Sigmoid colon (tissue), 7 donors: Measurements from ENCODE around the gene MST1. TPM values are rescaled to one million over a fixed set of nuclear protein-coding genes. Genes with fewer than 3 reads are reported as not detected.

Source experiments
- DNase-seq: peaks from one replicate; pipeline ENCODE4 v3.0.0-alpha.2; 2019
- H3K27ac ChIP-seq, 4 donors: fragments of 200-600 bp; sonication (generic); one replicate each; pipeline ENCODE4 v1.5.1; 2016 to 2019; ENCODE audit warnings: mild to moderate bottlenecking in 1 of 4
- H3K27me3 ChIP-seq, 3 donors: fragments of 200-600 bp; sonication (generic); one replicate each; pipeline ENCODE4 v1.5.1; 2019; ENCODE audit warnings: mild to moderate bottlenecking in 1 of 3
- H3K36me3 ChIP-seq, 4 donors: fragments of 200-600 bp; sonication (generic); one replicate each; pipeline ENCODE4 v1.5.1; 2016 to 2019
- H3K4me1 ChIP-seq, 4 donors: fragments of 200-600 bp; sonication (generic); one replicate each; pipeline ENCODE4 v1.5.1; 2017 to 2019
- H3K4me3 ChIP-seq, 4 donors: fragments of 200-600 bp; sonication (generic); one replicate each; pipeline ENCODE4 v1.5.1; 2017 to 2019; ENCODE audit warnings: mild to moderate bottlenecking in 2 of 4, moderate library complexity in 1 of 4
- H3K9me3 ChIP-seq, 4 donors: fragments of 200-600 bp in 3 of 4; sonication (generic) in 3 of 4; one replicate each; pipeline versions ENCODE4 v1.5.1 to v1.6.1; 2013 to 2019
- EP300 ChIP-seq, 4 donors: sonication (generic); formaldehyde crosslinking; IDR thresholded peaks; one replicate each; pipeline ENCODE4 v1.6.1; 2017; ENCODE audit warnings: antibody characterized with exemption in 4 of 4
- POLR2A ChIP-seq, 2 donors: fragments of 450-650 bp; IDR thresholded peaks; one replicate each; pipeline ENCODE4 v1.6.1; 2016; ENCODE audit warnings: antibody characterized with exemption in 2 of 2, mild to moderate bottlenecking in 2 of 2, moderate library complexity in 2 of 2
- POLR2AphosphoS5 ChIP-seq, 4 donors: sonication (generic); formaldehyde crosslinking; IDR thresholded peaks; one replicate each; pipeline ENCODE4 v1.6.1; 2017; ENCODE audit warnings: antibody characterized with exemption in 4 of 4
- WGBS, 2 donors: extraction: QIAGEN DNeasy Blood & Tissue Kit; methylation state at CpG; one replicate each; pipeline ENCODE4 v1.1.7; 2013; 5-methylcytosine and 5-hydroxymethylcytosine counted together
- intact Hi-C: fragments of 100-400 bp; cut with DNase I; formaldehyde crosslinking; loops from one replicate; pipeline ENCODE4 v1.15.1; 2023
- polyA plus RNA-seq, 3 donors: library from polyadenylated mRNA; stranded (reverse); fragments of 200-250 nt; gene quantifications; one replicate each; pipeline ENCODE4 v1.2.3, GENCODE V29; 2013
- total RNA-seq, 4 donors: library from RNA; depleted of rRNA; stranded (reverse); fragments of >200 nt; gene quantifications; one replicate each; pipeline ENCODE4 v1.1.0, GENCODE V29; 2016
- TF ChIP-seq, protein P1 (sequence below), 4 experiments: fragments of 450-650 bp in 3 of 4; fragments of 200-600 bp in 1 of 4; IDR thresholded peaks; one replicate each; pipeline ENCODE4 v1.5.1; 2016 to 2019; ENCODE audit warnings: antibody characterized with exemption in 4 of 4, mild to moderate bottlenecking in 3 of 4, moderate library complexity in 2 of 4
- donor health status: healthy with polysubstance abuse.
- donor health status: Bipolar disorder and iron deficiency.
- donor health status: healthy.

Gene MST1
- total and polyA plus RNA-seq, 7 donors = 3.0 to 18.1 (median 7.7) TPM; not detected in 1

DNA sequence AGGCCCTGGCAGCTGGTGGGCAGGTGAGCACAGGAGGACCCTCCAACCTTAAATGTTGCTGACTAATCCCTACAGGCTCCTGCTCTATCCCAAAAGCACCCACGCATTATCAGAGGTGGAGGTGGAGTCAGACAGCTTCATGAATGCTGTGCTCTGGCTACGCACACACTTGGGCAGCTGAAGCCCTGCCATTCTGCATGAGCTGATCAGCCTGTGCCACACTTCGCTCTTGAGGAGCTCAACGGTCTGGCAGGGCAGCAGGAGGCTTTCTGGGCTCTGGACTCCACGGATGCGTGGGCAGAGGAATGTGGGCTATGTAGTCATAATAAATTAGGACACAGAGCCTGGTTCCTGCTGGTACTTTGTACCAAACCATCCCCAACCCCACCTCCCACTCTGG lies 6.1 kb downstream of the MST1 start:
- peaks cover 0 to 28% (median 15%) of the 10 kb centered on the region in 3 donors for H3K27me3 ChIP-seq
- TF ChIP-seq EP300 (IDR thresholded peaks at IDR 0.05) (no peak), POLR2AphosphoS5 (IDR thresholded peaks at IDR 0.05) (no peak), POLR2A (IDR thresholded peaks at IDR 0.05) (no peak)
- TF ChIP-seq, protein P1, sequence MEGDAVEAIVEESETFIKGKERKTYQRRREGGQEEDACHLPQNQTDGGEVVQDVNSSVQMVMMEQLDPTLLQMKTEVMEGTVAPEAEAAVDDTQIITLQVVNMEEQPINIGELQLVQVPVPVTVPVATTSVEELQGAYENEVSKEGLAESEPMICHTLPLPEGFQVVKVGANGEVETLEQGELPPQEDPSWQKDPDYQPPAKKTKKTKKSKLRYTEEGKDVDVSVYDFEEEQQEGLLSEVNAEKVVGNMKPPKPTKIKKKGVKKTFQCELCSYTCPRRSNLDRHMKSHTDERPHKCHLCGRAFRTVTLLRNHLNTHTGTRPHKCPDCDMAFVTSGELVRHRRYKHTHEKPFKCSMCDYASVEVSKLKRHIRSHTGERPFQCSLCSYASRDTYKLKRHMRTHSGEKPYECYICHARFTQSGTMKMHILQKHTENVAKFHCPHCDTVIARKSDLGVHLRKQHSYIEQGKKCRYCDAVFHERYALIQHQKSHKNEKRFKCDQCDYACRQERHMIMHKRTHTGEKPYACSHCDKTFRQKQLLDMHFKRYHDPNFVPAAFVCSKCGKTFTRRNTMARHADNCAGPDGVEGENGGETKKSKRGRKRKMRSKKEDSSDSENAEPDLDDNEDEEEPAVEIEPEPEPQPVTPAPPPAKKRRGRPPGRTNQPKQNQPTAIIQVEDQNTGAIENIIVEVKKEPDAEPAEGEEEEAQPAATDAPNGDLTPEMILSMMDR (IDR thresholded peaks at IDR 0.05) = no peak
- 91 to 93% methylated on average over 6 of the region's 6 CpGs for WGBS, 2 donors
- peaks cover 35 to 64% (median 47%) of the 10 kb centered on the region in 4 donors for H3K36me3 ChIP-seq
- no peak for DNase-seq
- H3K9me3 ChIP-seq = no peaks in the 10 kb centered on the region
- no peak overlapping the region for H3K27ac ChIP-seq
- peaks cover 0 to 13% (median 9%) of the 10 kb centered on the region in 4 donors for H3K4me1 ChIP-seq
- no peak overlapping the region for H3K4me3 ChIP-seq
- intact Hi-C loops = no loop called here

DNA sequence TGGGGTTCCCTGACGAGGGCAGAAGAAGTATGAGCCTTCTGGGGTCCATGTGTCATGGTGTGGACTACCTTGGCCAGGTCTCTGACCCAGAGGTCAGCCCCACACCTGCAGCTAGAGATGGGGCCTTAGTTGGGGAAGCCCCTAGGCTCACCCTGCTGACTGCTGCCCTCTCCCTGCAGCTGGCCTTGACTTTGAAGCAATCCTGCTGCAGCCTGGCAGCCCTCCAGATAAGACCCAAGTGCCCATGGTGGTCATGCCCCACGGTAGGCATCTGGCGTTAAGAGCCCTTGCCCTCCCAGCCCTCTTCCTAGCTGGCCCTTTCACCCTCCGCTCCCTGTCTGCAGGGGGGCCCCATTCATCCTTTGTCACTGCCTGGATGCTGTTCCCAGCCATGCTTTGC lies 7.7 kb downstream of the MST1 start:
- Histone ChIP-seq H3K36me3 (peaks cover 35 to 81% (median 63%) of the 10 kb centered on the region in 4 donors), H3K27me3 (peaks cover 0 to 12% (median 4%) of the 10 kb centered on the region in 3 donors), H3K9me3 (no peaks in the 10 kb centered on the region), H3K4me3 (no peak overlapping the region), H3K4me1 (peaks cover 0 to 8% (median 3%) of the 10 kb centered on the region in 4 donors), H3K27ac (no peak overlapping the region)
- DNase-seq = no peak
- intact Hi-C loops = no loop called here
- WGBS, 2 donors = 86 to 93% methylated on average over 4 of the region's 4 CpGs
- TF ChIP-seq EP300 (IDR thresholded peaks at IDR 0.05) = no peak
- TF ChIP-seq, protein P1 (IDR thresholded peaks at IDR 0.05) = no peak

DNA sequence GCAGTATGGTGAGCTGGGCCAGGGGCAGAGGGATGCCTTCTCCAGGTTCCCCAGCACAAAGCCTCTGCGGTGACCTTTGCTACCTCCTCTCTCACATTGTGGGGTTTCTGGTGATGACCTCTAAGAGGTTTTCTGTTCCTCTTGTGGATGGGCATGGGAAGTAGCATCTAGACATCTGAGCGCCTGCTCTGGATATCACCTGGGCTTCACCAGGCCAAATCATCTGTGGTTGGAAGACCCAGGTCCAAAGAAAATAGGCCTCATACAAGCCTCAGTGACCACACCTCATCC lies 8.1 kb downstream of the MST1 start:
- intact Hi-C loops = no loop called here
- Histone ChIP-seq H3K27ac (no peak overlapping the region), H3K27me3 (peaks cover 0 to 9% (median under 1%) of the 10 kb centered on the region in 3 donors), H3K36me3 (peaks cover 35 to 84% (median 67%) of the 10 kb centered on the region in 4 donors), H3K4me3 (no peak overlapping the region), H3K9me3 (no peaks in the 10 kb centered on the region), H3K4me1 (peaks cover 0 to 4% (median under 1%) of the 10 kb centered on the region in 4 donors)
- no peak for DNase-seq
- 94 to 97% methylated on average over 2 of the region's 2 CpGs for WGBS, 2 donors
- TF ChIP-seq POLR2A (IDR thresholded peaks at IDR 0.05) (no peak), POLR2AphosphoS5 (IDR thresholded peaks at IDR 0.05) (no peak), EP300 (IDR thresholded peaks at IDR 0.05) (no peak)
- TF ChIP-seq, protein P1 (IDR thresholded peaks at IDR 0.05) = no peak

DNA sequence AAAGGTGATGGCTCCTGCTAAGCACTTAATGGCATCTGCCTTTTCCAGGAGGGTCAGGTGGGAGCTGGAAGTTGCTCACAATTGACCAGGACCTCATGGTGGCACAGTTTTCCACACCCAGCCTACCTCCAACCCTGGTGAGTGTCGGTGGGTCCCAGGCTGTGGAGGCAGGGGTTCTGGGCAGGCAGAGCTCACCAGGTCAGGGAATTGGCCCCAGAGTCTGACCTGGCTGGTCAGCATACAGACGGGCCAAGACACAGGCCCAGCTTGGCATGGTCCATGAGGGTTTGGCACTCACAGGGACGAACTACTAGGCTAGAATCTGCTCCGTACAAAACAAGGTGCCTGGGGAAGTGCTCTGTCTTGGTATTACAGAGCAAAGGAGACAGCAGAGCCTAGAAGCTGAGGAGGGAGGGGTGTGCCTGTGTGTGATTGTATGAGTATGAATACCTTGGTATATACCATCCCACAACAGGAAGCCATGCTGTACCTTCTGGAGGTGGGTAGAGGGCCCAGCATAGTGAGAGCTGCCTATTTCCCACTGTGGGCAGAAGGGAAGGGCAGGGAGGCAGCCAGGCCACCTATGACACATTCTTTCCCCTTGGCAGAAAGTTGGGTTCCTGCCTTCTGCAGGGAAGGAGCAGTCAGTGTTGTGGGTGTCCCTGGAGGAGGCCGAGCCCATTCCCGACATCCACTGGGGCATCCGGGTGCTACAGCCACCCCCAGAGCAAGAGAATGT lies 8.6 kb downstream of the MST1 start:
- peaks cover 35 to 90% (median 70%) of the 10 kb centered on the region in 4 donors for H3K36me3 ChIP-seq

More for the DNA sequence above, 8.6 kb downstream of the MST1 start:
- no peak for DNase-seq
- intact Hi-C loops = no loop called here
- Histone ChIP-seq H3K27ac (no peak overlapping the region), H3K4me3 (no peak overlapping the region), H3K27me3 (peaks cover 0 to 3% (median 0%) of the 10 kb centered on the region in 3 donors), H3K9me3 (no peaks in the 10 kb centered on the region), H3K4me1 (peaks cover 0 to 2% (median under 1%) of the 10 kb centered on the region in 4 donors)
- TF ChIP-seq, protein P1 (IDR thresholded peaks at IDR 0.05) = no peak
- TF ChIP-seq EP300 (IDR thresholded peaks at IDR 0.05) = no peak
- no peak for TF ChIP-seq POLR2A (IDR thresholded peaks at IDR 0.05)
- TF ChIP-seq POLR2AphosphoS5 (IDR thresholded peaks at IDR 0.05) = no peak
- 88 to 94% methylated on average over 7 of the region's 7 CpGs for WGBS, 2 donors
